HG02938 (cell line): ENCODE results near the gene ZFHX3.
"Not testable (repeated sequence)": the region's sequence is repeated elsewhere in the genome, so short reads cannot be mapped to it uniquely, and the experiment has no call there.

Source experiments
- ATAC-seq: cut with Tn5 transposase; IDR thresholded peaks from one replicate; pipeline ENCODE4 v1.9.1; 2021; ENCODE audit warnings: mild to moderate bottlenecking, moderate library complexity; ENCODE audit not compliant: unreplicated experiment

Gene ZFHX3

DNA sequence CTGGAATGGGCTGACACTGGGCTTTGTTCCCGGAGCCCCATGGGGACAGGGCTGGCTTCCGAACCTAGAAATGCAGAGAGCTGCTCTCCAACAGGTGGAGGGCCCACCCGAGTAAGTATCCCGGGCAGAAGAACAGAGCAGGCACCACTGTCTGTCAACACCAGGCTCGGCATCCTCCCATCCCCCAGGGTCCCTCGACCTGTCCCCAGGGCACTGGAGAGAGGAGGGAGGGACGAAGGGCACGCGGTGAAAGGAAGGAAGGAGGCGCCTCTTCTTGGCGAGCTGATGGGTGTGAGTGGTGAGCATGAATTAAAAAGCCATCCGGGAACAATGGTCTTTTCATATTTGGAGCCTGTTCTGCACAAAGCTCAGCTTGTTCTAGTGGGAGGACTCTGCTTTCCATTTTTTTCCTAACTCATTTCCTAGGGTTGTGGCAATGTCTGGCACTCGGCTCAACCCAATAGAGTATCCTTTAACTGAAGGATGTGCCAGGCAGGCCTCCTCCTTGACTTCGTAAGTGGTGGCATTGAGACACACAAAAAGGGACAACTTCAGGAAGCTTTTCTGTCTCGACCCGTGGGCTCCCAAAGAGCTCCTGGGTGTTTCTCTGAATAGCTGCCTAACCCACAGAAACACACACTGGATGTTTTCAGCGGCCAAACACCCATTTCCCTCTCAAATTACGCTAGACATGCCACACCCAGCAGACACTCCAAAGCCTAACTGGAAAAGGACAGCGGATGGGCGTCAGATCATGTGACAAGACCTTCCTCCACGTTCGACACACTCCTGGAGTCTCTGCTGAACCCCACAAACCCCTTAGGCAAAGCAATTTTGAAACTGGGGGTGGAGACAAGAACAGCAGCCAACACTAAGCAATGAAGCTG lies 47.7 kb downstream of the ZFHX3 start:
- ATAC-seq, result no peak

DNA sequence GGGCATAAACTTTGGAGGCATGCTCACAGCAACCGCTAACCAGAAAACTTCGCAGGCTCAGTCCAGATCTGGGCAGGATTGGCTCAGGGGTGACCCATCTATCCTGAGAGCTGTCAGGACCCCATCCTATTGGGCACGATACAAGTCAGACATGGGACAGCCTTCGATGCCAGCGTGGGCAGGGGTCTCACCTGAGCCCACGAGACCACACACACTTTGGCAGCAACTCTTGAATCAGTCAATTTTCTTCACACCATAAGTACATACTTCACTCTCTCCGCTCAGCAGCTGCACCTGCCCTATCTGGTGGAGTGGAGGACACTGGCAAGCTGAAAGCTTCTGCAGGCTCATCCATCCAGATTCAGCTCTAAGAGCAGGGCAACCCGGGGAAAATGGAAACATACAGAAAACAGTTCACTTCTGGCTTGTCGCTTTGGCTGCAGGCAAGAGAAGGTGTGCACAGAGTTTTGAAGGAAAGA lies 48.3 kb downstream of the ZFHX3 start:
- ATAC-seq, result no peak

DNA sequence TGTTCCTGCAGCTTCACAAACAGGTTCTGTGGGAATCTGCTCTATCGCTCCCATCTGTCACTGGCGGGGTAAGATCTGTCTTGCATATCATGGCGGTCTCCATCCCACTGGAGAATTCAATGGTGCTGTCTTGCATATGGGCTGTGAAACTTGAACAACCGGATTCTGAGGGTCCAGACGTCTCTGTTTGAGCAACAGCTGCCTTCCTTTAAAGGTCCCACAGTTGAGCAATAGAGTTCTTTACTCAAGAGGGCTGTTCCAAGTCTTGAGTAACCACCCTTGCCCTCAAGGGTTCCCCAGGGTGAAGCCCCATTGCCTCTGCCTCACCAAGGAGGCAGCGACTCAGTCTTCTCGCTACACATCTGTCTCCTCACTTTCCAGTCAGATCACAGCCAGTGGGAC lies 50.8 kb downstream of the ZFHX3 start:
- no peak for ATAC-seq

DNA sequence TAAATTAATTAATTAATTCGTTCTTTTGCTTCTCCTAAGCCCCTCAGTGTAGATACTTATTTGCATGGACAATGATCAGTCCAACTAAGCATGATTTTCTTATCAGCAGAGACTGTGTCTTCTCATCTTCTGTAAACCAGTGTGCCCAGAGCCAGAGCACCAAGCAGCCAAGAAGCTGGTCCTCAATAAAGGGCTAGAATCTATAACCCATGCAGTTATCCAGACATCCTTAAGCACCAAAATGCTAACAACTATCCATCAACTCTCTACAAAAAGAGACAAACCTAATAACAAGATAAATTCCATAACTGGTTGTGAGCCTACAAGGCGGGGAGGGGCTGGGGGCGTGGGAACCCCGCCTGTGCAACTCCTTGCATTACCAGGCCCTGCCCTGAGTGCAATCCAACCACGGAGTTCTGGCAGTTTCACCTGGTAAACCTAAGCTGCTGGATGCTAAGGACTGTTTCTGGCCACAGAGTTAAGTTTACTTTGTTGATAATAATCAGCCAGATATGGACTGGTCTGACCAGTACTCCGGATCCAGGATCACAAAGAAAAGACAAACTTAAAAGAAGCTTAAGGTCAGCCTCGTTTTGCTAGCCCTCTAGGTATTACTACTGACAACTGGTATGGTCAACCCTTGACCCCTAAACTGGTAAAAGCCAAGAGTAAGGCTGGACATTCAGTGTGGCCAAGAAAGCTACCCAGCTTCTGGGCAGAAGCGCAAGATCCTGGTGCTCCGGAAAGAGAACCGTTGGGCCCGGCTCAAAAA lies 51.5 kb downstream of the ZFHX3 start:
- ATAC-seq, result no peak

DNA sequence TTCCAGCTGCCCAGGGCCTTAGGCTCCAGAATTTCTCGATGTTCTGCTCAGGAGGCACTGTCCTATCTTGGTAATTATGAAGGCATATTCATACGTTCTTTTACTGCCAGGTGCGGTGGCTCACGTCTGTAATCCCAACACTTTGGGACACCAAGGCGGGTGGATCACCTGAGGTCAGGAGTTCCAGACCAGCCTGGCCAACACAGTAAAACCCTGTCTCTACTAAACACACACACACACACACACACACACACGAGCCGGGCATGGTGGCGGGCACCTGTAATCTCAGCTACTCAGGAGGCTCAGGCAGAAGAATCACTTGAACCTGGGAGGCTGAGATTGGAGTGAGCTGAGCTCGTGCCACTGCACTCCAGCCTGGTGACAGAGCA lies 52.1 kb downstream of the ZFHX3 start:
- not testable (repeated sequence) for ATAC-seq

DNA sequence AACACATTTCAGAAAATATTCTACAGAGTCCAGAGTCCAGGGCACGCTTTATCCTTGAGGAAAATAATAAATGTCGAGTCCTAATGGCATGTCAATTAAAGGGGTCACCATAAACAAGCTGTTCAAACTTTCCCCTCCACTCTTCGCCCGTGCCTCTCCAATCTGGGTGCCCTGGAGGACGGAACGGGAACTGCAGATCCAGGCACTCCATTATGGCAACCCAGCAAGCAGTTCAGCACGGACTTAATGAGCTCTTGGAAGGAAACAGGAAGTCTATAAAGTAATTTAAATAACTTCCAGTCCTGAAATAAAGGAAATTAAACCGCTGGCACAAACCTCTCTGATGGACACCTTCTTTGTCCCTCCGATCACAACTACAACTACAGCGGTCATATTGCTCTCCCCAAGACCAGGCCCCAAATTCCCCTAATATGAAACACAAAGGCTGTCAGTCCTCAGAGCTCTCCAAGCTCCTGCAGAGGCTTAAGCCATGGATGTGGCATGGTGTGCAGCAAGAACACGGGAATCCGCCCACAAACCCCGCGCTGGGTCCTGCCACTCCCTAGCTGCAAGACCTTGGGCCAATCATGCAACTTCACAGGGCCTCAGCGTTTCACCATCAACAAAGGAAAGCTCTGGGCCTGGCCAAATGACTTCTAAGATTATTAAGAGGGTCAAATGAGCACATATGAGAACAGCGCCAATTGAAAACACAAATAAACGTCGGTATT lies 52.6 kb downstream of the ZFHX3 start:
- no peak for ATAC-seq

DNA sequence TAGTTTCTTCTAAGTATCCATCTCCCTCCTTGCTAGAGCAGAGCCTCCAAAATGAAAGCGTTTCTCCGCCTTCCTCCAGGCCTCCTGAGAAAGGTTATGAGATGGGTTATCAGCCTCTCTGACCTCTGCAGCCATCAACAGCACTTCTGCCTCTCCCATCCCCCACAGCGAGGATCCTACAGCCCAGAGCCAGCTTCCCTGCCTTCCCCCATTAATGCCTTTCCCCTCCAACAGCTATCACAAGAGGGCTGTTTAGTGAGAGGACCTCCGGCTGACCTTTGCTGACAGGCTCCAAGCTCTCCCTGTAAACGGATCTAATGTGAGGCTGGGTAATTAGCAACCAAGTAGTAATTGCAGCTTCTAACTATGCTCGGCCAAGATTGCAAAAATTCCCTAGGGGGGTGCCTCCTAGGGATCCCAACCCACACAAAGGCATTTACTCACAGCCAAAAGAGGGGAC lies 55.8 kb downstream of the ZFHX3 start:
- no peak for ATAC-seq

DNA sequence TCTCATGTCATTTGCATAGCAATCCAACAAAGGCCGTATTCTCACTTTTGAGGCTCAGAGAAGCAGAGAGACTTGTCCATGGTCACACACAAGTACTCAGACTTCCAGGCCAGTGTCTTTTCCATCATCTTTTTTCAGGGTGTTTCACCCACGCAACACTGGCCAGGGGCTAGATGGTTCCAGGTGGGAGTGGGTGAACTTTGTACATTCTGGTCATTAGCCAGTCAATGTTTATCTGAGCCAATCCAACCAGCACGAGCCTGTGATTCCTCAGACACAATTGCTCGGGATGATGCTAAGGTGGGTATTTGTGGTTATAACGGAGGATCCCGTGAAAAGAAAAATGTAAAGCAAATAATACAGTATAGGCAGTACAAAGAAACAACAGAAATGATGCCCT lies 56.3 kb downstream of the ZFHX3 start:
- ATAC-seq, result no peak

DNA sequence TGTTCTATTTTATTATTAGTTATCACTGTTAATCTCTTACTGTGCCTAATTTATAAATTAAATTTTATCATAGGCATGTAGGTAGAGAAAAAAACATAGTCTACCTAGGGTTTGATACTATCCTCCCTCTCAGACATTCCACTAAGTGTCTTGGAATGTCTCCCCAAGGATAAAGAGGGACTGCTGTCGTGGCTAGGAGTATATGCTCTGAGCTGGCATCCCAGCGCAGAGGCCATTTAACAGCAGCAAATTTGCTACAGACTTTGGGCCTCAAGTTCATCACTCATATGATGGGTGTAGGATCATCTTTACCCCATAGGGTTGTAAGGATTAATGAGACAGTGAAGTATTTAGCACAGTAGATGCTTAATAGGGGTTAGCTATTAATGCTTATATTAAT lies 56.7 kb downstream of the ZFHX3 start:
- no peak for ATAC-seq

DNA sequence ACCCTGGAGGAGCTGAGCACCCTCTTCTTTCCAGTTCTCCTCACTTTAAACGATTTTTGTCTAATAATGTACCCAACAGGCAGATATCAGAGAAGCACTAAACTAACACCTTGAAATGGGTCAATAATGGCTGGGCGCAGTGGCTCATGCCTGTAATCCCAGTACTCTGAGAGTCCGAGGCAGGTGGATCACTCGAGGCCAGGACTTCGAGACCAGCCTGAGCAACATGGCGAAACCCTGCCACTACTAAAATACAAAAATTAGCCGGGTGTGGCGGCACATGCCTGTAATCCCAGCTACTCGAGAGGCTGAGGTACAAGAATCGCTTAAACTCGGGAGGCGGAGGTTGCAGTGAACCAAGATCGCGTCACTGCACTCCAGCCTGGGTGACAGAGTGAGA lies 57.4 kb downstream of the ZFHX3 start:
- no peak for ATAC-seq

DNA sequence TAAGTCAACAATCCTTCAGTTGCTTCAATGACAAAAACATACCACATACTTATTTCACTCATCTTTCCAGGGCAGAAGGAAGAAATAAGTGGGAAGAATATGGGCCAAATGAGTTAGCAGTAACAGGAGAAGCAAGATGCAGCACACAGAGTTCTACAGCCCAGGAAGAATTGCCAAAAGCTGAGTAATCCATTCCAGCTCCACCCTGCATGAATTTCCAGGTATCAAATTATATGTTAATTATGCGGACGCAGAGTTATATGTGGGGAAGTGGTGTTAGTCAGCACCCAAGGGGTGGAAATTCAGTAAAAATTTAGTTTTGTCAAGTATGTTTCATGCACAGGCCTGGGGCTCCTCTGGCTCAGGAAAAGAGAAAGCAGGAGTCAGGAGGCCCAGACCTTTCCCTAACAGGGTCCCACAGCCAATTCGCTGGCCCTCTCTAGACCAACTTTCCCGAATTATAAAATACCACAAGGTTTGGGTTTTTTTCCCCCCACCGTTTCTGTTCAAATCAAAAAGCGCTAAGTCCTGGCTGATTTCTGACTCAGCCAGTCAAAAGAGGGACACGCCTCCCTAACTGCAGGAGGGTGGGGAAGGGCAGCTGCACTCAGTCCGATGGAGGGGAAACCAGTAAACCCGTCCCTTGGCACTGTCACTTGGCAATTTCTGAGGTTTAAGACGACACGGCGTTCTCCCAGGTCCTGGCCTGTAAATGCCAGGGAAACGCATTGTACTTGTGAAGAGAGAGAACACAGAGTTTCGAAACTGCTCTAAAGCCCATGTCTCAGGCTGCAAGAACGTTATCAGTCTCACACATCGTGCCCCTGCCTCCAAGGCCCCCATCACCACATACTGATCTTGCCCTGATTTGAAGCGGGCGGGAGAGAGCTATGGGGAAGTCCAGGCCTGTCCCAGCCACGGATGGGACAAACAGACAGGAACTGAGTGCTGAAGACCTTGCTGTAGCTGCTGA lies 58.1 kb downstream of the ZFHX3 start:
- no peak for ATAC-seq

DNA sequence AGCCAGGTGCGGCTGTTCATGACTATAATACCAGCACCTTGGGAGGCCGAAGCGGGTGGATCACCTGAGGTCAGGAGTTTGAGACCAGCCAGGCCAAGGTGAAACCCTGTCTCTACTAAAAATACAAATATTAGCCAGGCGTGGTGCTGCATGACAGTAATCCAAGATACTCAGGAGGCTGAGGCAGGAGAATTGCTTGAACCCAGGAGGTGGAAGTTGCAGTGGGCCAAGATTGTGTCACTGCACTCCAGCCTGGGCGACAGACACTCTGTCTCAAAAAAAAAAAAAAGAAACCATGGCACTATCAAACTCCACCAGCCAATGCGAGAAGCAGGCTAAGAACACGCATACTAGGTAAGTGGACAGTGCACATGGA lies 58.7 kb downstream of the ZFHX3 start:
- ATAC-seq, result not testable (repeated sequence)

DNA sequence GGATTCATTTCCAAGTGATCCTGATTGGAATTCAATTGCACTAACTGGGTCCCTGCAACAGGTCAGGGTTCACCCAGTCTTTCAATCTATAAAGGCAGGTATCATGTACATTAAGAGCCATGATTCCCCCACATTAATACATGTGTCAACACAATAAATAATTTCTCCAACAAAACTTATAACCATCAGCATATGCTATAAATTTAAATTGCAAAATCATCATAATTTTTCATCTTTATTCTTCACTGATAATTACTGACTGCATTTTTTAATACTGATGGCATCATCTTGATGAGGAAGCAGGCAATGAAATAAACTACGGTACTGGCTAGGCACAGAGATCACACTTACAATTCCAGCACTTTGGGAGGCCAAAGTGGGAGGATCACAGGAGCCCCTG lies 59.4 kb downstream of the ZFHX3 start:
- ATAC-seq, result no peak

DNA sequence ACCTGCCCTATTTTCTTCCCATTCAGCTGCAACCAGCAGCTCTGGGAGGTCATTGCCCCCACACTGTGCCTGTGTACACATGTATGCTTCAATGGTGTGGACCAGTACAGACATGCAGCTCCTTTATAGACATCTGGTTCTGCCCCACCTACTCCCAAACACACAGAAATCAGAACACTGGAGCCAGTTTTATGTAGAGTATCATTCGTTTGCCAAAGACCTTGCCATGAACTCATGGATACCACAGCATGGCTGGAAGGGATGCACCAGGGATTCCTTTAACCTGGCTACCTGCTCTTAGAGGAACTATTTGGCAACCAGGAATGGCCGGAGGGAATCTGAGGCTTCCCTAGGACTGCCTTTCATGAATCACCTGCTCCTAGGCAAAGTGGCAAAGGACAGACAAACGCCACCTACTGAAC lies 60.4 kb downstream of the ZFHX3 start:
- no peak for ATAC-seq

DNA sequence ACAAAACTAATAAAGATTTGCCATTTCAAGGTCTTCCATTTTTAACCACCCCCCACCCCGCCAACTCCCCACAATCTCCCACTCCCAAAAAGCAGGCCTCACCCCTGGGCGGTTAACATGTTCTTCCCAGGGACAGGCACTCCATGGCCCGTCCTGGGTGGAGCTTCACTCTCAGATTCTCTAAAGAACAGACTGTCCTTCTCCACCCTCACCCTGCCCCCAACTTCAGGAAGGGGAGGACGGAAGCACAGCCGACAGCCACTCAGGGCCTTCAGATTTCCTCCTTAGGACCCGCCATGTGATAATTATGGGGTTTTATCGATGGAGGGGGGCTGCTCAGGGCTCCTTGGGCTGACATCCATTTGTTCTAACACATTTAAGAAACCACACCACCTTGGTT lies 61.9 kb downstream of the ZFHX3 start:
- ATAC-seq, result no peak

DNA sequence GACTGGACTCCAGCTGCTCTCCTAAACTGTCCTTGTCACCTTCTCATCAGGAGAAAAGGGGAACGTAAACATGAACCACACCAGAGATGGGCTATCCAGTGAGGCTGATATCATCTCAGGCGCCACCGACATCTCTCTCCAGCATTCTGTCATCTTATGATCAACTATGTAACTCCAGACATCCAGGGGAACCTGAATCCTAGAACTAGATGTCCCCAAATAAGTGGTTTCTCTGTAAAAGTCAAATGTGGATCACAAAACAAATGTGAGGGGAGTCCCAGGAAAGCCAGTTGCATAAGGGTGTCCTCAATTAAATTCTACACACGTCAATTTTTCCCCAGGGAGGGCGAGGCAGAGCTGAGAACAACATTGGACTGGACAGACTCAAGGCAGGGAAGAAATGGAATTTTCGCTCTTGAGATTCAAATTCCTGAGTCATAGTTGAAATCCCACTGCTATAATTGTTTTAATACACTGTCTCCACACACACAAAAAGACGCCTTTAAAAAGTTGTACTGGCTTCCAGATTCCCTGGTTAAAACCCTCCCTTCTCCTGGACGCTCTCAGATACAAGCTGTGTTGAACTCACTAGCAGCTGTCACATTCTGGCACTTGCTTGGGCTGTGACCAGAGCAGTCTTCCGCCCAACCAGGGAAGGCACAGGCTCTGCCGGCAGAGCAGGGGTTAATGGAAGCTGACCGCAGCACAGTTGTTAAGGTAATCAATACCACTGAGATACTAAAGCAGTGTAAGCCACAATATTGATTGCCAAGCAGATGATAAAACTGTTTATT lies 62.6 kb downstream of the ZFHX3 start:
- ATAC-seq, result no peak

DNA sequence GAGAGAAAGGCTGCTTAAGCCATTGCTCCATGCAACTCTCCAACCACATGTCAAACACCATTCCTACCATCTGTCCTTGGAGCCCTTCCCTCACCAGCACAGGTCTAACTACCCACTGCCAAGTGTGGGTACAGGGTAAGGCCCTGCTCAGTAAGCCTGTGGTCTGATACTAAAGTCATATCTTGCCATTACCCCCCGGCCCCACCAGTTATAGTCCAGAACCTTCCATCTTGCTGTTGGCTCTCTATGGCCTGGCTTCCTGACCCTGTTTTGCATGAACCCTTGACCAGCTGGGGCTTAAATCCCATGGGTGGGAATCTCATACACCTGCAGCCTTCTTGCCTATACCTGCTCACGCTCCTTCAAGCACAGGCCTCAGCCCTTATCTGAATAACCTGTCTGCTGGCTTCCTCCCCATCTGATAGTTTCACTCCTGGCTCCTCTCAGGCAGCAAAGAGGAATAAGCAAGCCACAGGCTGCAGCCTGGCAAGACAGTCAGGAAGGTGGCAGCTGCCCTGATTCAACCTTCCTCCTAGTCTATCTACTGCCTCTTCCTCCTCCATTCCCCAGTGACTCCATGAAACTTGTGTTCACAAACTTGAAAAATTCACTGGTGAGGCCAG lies 64.1 kb downstream of the ZFHX3 start:
- ATAC-seq, result no peak

DNA sequence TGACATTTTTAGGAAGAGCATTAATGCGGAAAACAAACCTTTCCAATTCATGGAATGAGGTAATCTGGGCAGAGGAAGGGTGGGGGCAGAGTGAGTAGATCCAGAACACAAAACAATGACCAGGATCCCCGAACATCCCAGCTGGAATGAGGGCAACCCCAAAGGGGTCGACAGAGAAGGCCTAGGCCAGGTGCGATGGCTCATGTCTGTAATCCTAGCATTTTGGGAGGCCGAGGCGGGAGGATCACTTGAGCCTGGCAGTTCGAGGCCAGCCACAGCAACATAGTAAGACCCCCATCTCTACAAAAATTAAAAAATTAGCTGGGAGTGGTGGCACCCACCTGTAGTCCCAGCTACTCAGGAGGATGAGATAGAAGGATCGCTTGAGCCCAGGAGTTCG lies 64.7 kb downstream of the ZFHX3 start:
- ATAC-seq, result no peak

DNA sequence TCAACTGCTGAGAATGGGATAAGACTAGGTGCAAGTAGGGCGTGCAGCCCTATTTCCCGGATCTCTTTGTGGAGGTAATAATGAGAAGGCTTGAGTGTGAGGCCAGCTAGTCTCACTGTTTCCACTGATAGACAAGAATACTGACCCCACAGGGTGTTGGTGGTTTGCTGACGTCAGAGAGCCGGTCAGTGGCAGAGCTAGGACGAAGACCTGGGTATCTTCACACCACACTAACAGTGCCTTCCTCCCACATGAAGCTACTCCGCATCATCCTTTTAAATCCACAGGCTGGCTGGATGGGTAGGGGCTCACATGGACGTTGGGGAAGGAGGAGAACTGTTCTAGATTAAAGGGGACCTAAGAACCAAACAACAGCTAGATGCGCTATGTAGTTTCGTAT lies 68.0 kb downstream of the ZFHX3 start:
- no peak for ATAC-seq
